NCI-H345 treated with DMSO at 0.1 percent for 48 hours (cell line): ENCODE data around the gene TFDP2.
A peak's percentile ranks its signal among the peaks of the same experiment; 100 is the strongest.
"Not testable (repeated sequence)": the region's sequence is repeated elsewhere in the genome, so short reads cannot be mapped to it uniquely, and the experiment has no call there.

ENCODE experiments used
- DNase-seq: peaks from one replicate; lab custom pipeline; 2025; ENCODE audit not compliant: unreplicated experiment; lab: John Stamatoyannopoulos, UW

TFDP2 gene, protein sequence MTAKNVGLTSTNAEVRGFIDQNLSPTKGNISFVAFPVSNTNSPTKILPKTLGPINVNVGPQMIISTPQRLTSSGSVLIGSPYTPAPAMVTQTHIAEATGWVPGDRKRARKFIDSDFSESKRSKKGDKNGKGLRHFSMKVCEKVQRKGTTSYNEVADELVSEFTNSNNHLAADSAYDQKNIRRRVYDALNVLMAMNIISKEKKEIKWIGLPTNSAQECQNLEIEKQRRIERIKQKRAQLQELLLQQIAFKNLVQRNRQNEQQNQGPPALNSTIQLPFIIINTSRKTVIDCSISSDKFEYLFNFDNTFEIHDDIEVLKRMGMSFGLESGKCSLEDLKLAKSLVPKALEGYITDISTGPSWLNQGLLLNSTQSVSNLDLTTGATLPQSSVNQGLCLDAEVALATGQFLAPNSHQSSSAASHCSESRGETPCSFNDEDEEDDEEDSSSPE

GRCh38 chr3:142148792-142149672, at the start of gene TFDP2:
TSS of gene TFDP2 (minus strand) at chr3:142149544. CDS start at chr3:142101749, 47,795 bp downstream.
- DNase-seq = peak; percentile 44

DNA sequence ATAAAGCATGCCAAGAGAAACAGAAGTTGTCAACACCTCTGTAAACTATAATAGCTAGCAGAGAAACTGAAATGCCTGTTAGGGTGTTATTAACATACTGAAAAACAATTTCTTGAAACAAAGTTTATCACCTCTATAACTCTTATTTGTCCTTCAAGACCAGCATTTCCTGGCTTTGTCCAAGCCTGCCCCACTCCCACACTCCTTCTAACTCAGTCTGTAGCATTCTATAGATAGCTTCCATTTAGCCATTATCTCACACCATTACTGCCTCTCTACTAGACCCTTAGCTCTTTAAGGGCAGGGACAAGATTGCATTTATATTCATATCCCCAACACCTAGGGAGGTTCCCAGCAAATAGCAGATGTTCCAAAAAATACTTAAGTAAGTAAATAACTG, 39.5 kb upstream of the TFDP2 start:
- DNase-seq = no peak

GRCh38 chr3:142180761-142181362, 31.5 kb upstream of the TFDP2 start:
- no peak for DNase-seq

GRCh38 chr3:142175478-142175877, 26.1 kb upstream of the TFDP2 start:
- DNase-seq = no peak

GRCh38 chr3:142174559-142174958, 25.2 kb upstream of the TFDP2 start:
- no peak for DNase-seq

DNA sequence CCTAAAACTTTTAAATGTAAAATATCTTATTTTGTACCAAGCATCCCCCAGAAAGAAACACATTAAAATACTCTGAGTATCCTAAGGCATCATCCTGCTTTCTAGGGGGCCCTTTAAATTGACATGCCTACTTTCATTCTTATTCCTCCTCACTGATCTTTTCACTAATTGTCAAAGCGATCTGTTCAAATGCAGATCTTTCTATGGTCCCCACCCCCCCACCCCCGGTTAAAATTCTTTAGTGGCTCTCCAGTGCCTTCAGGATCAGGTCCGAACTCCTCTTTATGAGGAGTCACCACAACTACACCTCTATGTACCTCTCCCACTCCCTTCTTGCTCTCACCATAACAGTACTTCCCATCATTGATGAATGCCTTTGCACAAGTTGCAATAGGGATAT, 19.2 kb upstream of the TFDP2 start:
- DNase-seq = no peak

DNA sequence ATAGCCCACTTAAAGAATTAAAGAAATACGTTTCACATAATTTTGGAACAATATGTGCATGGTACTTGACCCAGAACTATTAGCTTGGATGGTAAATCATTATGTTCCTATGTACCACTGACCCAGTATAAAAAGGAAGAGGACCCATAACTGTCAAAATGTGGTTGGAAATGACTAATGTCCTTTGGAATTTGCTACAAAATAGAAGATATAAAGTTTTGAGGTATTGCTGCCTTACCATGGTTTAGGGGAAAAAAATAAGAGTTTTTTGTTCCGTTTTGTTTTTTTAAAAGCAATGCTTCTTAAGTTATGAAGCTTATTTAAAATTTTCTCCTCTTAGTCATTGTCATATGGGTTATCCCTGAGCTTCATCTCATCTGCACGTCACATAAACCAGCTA, 15.8 kb upstream of the TFDP2 start:
- no peak for DNase-seq

GRCh38 chr3:142159083-142159740, 9.9 kb upstream of the TFDP2 start:
- no peak for DNase-seq

GRCh38 chr3:142154186-142154585, 4.8 kb upstream of the TFDP2 start:
- no peak for DNase-seq

GRCh38 chr3:142152384-142152783, 3.0 kb upstream of the TFDP2 start:
- DNase-seq = no peak

DNA sequence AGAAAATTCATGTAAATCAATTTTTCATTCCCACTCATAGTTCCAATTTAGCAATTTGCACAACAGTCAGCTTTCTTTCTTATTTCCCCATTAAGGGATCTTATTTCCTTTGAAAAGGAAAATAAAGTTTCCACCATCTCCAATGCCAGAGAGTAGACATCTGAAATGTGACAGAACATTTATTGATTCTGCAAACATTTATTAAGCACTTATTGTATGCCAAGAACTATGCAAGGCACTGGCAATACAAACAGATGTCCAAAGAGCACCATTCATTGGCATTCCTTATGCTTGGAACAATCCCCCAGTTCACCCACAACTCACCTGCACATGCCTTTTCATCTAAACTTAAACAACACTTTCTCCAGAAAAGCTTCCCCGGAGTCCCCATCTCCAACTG, 2.5 kb upstream of the TFDP2 start:
- DNase-seq = no peak

GRCh38 chr3:142151240-142151639, 1.9 kb upstream of the TFDP2 start:
- DNase-seq = no peak

DNA sequence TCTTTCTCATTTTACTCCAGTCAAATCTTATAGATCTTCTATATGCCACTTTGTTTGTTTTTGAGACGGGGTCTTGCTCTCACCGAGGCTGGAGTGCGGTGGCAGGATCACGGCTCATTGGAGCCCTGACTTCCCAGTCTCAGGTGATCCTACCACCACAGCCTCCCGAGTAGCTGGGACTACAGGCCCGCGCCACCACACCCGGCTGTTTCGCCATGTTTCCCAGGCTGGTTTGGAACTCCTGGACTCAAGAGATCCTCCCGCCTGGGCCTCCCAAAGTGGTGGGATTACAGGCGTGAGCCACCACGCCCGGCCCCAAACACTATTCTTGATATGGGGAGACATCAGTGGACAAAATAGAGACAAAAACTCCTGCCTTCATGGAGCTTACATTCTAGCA, 927 bp upstream of the TFDP2 start:
- DNase-seq = no peak

GRCh38 chr3:142149673-142149992, 289 bp upstream of the TFDP2 start:
- DNase-seq = no peak

DNA sequence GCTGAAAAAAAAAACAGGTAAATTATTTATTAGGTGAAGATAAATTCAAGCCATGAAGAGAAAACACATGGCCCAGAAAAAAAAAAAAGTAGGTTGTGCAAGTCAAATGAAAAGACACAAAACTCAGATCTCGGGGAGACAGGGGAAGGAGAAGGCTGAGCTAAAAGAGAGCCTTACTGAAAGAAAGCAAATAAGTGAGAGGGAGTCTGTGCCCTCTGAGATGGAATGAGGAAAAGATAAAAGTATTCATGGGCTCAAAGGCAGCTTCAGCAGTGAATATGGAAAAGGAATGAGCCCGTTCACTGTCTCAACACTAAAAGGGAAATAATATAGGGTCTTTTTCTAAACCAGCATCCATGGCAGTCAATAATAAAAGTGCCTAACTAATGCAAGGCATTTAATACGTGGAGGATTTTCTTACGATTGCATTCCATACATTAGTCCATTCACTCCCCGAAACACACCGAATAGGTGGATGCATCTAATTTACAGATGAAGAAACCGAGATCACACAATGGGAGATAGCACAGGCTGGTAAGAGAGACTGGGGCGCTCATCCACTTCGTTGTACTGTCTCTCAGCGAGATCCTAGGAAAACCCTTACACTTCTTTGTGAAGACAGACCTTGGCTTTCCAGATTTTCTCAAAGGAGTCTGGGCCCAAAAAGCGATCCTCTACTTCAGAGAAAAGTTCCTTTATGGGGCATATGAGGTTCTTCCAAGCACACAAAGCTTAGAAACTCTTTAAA, 1.1 kb downstream of the TFDP2 start:
- no peak for DNase-seq

- DNase-seq = not testable (repeated sequence)
Observed at GRCh38 chr3:142144587-142144986, 4.8 kb downstream of the TFDP2 start.

DNA sequence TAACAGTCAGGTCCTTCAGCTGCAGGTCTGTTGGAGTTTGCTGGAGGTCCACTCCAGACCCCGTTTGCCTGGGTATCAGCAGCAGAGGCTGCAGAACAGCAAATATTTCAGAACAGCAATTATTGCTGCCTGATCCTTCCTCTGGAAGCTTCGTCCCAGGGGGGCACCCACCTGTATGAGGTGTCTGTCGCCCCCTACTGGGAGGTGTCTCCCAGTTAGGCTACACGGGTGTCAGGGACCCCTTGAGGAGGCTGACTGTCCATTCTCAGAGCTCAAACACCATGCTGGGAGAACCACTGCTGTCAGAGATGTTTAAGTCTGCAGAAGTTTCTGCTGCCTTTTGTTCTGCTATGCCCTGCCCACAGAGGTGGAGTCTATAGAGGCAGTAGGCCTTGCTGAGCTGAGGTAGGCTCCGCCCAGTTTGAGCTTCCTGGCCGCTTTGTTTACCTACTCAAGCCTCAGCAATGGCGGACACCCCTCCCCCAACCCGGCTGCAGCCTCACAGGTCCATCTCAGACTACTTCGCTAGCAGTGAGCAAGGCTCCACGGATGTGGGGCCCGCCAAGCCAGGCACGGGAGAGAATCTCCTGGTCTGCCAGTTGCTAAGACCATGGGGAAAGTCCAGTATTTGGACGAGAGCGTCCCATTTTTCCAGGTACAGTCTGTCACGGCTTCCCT, 8.6 kb downstream of the TFDP2 start:
- not testable (repeated sequence) for DNase-seq

DNA sequence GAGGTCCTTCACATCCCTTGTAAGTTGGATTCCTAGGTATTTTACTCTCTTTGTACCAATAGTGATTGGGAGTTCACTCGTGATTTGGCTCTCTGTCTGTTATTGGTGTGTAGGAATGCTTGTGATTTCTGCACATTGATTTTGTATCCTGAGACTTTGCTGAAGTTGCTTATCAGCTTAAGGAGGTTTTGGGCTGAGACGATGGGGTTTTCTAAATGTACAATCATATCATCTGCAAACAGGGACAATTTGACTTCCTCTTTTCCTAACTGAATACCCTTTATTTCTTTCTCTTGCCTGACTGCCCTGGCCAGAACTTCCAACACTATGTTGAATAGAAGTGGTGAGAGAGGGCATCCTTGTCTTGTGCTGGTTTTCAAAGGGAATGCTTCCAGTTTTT, 12.3 kb downstream of the TFDP2 start:
- DNase-seq = not testable (repeated sequence)

- no peak for DNase-seq
Observed at GRCh38 chr3:142134799-142135325, 14.5 kb downstream of the TFDP2 start.
